ENCODE measurements around the gene DAO.

- TF ChIP-seq CTCF (IDR thresholded peaks at IDR 0.05) (no peak), POLR2A (IDR thresholded peaks at IDR 0.05) (no peak)
Observed at GRCh38 chr12:108862588-108862959, 17.3 kb upstream of the DAO start.
